Lower leg skin (tissue), 4 donors: ENCODE results near the gene ZNF107. TPM values are rescaled to one million over a fixed set of nuclear protein-coding genes. Genes with fewer than 3 reads are reported as not detected.
A peak's percentile ranks its signal among the peaks of the same experiment; 100 is the strongest.

Experiments used
- DNase-seq, 2 donors: peaks; one replicate each; pipeline ENCODE4 v3.0.0-alpha.2; 2019; ENCODE audit warnings: low spot score in 2 of 2
- H3K4me3 ChIP-seq: fragments of 200-600 bp; sonication (generic); 2 replicates; pipeline ENCODE4 v1.5.1; 2017; ENCODE audit warnings: mild to moderate bottlenecking, low read depth; ENCODE audit not compliant: poor library complexity, severe bottlenecking
- POLR2A ChIP-seq, 2 donors: fragments of 450-650 bp; IDR thresholded peaks; one replicate each; pipeline ENCODE4 v1.6.1; 2016 to 2017; ENCODE audit warnings: antibody characterized with exemption in 2 of 2, mild to moderate bottlenecking in 1 of 2, moderate library complexity in 1 of 2
- WGBS, 2 donors: methylation state at CpG; one replicate each; pipeline ENCODE4 v1.1.5; 2018; 5-methylcytosine and 5-hydroxymethylcytosine counted together
- intact Hi-C: fragments of 100-400 bp; cut with DNase I; formaldehyde crosslinking; loops from one replicate; pipeline ENCODE4 v1.15.0; 2023; ENCODE audit warnings: low total_unique reads
- total RNA-seq, 4 donors: library from RNA; depleted of rRNA; stranded (reverse); fragments of >200 nt; gene quantifications; one replicate each; pipeline ENCODE4 v1.1.0, GENCODE V29; 2016
- TF ChIP-seq, protein P1 (sequence below), 3 donors: fragments of 450-650 bp; IDR thresholded peaks; one replicate each; pipeline ENCODE4 v1.5.1; 2016; ENCODE audit warnings: antibody characterized with exemption in 3 of 3, mild to moderate bottlenecking in 3 of 3, moderate library complexity in 2 of 3

Gene ZNF107
- total RNA-seq, 4 donors from 2014 or later: 9.6 to 15.8 (median 12.4) TPM

DNA sequence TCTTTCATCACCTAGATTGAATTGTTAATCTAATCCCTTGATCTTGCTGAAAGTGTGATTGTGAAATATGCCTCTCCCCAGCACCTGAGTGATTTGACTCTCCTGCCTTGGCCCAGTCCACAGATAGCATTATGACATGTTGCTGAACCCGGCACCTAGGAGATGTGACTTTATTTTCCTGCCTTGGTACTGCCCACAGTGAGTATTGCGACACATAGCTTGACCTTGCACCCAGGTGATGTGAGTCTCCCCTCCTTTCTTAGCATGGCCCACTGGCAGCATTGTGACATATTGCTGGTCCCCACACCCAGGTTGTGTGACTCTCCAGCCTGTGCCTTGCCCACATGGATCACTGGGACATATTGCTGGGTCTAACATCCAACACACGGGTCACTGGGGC is 32.5 kb upstream of the ZNF107 start:
- intact Hi-C loops: no loop called here
- WGBS, 2 donors: 65 to 80% methylated on average over 3 of the region's 3 CpGs
- TF ChIP-seq, protein P1, sequence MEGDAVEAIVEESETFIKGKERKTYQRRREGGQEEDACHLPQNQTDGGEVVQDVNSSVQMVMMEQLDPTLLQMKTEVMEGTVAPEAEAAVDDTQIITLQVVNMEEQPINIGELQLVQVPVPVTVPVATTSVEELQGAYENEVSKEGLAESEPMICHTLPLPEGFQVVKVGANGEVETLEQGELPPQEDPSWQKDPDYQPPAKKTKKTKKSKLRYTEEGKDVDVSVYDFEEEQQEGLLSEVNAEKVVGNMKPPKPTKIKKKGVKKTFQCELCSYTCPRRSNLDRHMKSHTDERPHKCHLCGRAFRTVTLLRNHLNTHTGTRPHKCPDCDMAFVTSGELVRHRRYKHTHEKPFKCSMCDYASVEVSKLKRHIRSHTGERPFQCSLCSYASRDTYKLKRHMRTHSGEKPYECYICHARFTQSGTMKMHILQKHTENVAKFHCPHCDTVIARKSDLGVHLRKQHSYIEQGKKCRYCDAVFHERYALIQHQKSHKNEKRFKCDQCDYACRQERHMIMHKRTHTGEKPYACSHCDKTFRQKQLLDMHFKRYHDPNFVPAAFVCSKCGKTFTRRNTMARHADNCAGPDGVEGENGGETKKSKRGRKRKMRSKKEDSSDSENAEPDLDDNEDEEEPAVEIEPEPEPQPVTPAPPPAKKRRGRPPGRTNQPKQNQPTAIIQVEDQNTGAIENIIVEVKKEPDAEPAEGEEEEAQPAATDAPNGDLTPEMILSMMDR (IDR thresholded peaks at IDR 0.05): no peak
- TF ChIP-seq POLR2A (IDR thresholded peaks at IDR 0.05): no peak
- no peak overlapping the region for H3K4me3 ChIP-seq
- DNase-seq: no peak

DNA sequence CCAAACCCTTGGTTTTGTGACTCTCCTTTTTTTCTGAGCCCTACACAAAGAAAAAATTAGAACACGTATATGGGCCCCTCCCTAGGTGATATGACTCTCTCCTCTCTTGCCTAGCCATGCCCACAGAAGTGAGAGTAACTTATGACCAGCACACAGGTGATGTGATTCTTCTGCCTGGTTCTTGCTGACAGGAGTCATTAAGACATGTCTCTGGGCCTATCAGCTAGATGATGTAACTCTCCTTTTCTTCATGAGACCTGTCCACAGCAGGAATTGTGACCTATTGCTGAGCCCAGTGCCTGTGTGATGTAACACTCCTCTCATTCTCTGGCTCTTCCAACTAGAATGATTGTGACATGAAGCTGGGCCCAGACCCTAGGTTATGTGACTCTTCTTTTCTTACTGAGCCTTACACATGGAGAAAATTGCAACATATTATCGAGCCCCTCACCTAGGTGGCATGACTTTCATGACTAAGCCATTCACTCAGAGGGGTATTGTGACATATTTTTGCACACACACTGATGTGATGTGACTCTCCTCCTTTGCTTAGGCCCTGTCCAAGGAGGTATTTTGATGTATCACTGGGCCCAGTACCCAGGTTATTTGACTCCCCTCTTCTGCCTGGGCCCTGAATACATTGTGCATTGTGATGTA is 31.4 kb upstream of the ZNF107 start:
- DNase-seq: no peak
- TF ChIP-seq, protein P1 (IDR thresholded peaks at IDR 0.05): no peak
- no peak for TF ChIP-seq POLR2A (IDR thresholded peaks at IDR 0.05)
- intact Hi-C loops: no loop called here
- no peak overlapping the region for H3K4me3 ChIP-seq
- 50 to 85% methylated on average over 2 of the region's 2 CpGs for WGBS, 2 donors

DNA sequence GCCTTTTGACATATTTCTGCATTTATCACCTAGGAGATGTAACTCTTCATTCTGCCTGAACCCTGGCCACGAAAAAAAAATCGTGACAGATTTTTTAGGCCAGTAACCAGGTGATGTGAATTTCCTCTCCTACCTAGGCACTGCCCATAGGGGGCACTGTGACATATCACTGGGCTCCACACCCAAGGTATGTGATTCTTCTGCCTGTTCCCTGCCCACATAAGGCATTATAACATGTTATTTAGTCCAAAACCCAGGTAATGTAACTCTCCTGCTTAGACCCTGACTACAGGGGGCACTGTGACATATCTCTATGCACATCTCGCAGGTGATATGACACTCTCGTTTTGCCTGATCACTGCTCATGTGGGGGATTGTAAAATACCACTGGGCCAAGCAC is 29.5 kb upstream of the ZNF107 start:
- intact Hi-C loops: no loop called here
- 57 to 64% methylated on average over 4 of the region's 4 CpGs for WGBS, 2 donors
- TF ChIP-seq, protein P1 (IDR thresholded peaks at IDR 0.05): no peak
- TF ChIP-seq POLR2A (IDR thresholded peaks at IDR 0.05): no peak
- no peak overlapping the region for H3K4me3 ChIP-seq
- peak in 1 of 2 donors; percentile 72 for DNase-seq

DNA sequence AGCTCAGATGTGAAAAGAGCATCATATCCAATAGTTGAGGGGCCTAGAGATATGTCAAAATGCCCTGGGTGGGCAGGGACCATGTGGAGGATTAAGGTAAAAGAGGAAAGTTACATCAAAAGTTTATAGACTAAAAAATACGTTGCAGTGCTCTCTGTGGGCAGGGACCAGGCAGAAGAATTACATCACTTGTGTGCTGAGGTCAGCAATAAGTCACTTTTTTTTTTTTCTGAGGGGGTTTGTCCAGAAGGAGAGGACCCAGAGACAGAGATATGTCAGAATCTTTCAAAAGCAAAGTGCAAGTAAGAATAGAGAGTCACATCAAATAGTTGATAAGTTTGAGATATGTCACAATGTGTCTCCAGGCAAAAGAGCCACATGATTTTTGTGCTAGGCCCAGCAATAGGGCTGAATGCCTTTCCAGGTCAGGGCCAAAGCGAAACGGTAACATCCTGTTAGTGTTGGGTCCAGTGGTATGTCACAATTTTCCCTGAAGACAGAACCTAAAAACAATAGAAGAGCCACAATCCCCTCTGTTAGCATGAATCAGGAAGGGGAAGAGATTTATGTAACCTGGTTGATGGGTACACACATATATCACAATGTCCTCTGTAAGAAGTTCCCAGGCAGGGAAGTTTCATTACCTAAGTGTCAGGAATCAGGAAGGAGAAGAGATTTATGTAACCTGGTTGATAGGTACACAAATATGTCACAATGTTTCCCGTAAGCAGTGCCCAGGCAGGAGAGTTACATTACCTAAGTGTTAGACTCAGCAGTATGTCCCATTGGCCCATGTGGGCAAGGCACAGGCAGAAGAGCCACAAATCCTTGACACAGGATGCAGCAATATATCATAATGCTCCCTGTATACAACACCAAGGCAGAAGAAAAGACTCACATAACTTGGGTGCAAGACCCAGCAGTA is 28.1 kb upstream of the ZNF107 start:
- 62% methylated on average over 4 of the region's 4 CpGs for WGBS, 2 donors
- intact Hi-C loops: no loop called here
- H3K4me3 ChIP-seq: no peak overlapping the region
- no peak for TF ChIP-seq POLR2A (IDR thresholded peaks at IDR 0.05)
- TF ChIP-seq, protein P1 (IDR thresholded peaks at IDR 0.05): no peak
- peak in 1 of 2 donors; percentile 40 for DNase-seq

DNA sequence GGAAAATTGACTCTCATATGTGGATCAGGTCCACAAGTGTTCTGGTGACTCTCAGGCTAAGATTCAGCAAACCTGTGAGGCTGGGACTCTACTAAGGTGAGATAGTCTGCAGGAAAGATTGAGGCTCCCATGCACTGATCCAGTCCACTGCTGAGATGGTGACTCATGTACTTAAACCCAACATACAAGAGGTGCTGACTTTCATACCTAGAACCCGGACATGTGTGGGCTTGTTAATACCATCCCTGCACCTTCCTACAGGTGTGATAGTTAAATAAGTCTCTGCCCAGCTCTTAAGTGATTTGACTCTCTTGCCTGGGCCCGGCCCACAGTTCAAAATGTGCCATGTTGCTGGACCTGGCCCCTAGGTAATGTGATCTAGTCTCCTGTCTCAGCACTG is 27.1 kb upstream of the ZNF107 start:
- H3K4me3 ChIP-seq: no peak overlapping the region
- TF ChIP-seq POLR2A (IDR thresholded peaks at IDR 0.05): no peak
- TF ChIP-seq, protein P1 (IDR thresholded peaks at IDR 0.05): no peak
- no peak for DNase-seq
- 54 to 67% methylated on average over 2 of the region's 2 CpGs for WGBS, 2 donors
- intact Hi-C loops: no loop called here
